Hematopoietic multipotent progenitor cell treated with erythropoietin and hydrocortisone succinate and interleukin-3 and kit ligand, for 17 days (in vitro differentiated cells): Measurements from ENCODE around the gene AKAP14.
"Not testable (repeated sequence)": the region's sequence is repeated elsewhere in the genome, so short reads cannot be mapped to it uniquely, and the experiment has no call there.

Experiments used
- DNase-seq: peaks from one replicate; pipeline ENCODE4 v3.0.0-alpha.2; 2015; ENCODE audit warnings: low spot score

The AKAP14 gene

GRCh38 chrX:119895843-119896326 is at the start of gene AKAP14:
Gene AKAP14, plus strand, starts transcription at chrX:119895893. Its CDS starts 7,331 bp downstream, at chrX:119903224.
- no peak for DNase-seq

GRCh38 chrX:119852382-119853353 is 43.0 kb upstream of the AKAP14 start, which contains the start of gene UPF3B:
Gene UPF3B, minus strand, starts transcription at chrX:119852963. Its CDS starts 35 bp downstream, at chrX:119852928.
- DNase-seq = peak; percentile 97

GRCh38 chrX:119853444-119853843 is 42.2 kb upstream of the AKAP14 start:
- DNase-seq = no peak

GRCh38 chrX:119870626-119871131 is 25.0 kb upstream of the AKAP14 start:
- DNase-seq = peak; percentile 4

GRCh38 chrX:119871245-119871598 is 24.5 kb upstream of the AKAP14 start:
- peak; percentile 8 for DNase-seq

- peak; percentile 84 for DNase-seq
Observed at GRCh38 chrX:119871599-119872395, 23.9 kb upstream of the AKAP14 start, which contains the start of the genes NDUFA1 and RNF113A. Gene NDUFA1, plus strand, starts transcription at chrX:119871832. Its CDS starts 80 bp downstream, at chrX:119871912. Gene RNF113A, minus strand, starts transcription at chrX:119871733. Its CDS starts 120 bp downstream, at chrX:119871613.

- DNase-seq = no peak
Observed at GRCh38 chrX:119878740-119879139, 17.0 kb upstream of the AKAP14 start.

GRCh38 chrX:119880076-119880475 is 15.6 kb upstream of the AKAP14 start:
- DNase-seq = no peak

- peak; percentile 51 for DNase-seq
Observed at GRCh38 chrX:119880552-119881437, 14.9 kb upstream of the AKAP14 start.

- DNase-seq = peak; percentile 5
Observed at GRCh38 chrX:119885554-119886428, 9.9 kb upstream of the AKAP14 start.

- peak; percentile 43 for DNase-seq
Observed at GRCh38 chrX:119887721-119888425, 7.8 kb upstream of the AKAP14 start.

GRCh38 chrX:119890626-119891025 is 5.1 kb upstream of the AKAP14 start:
- not testable (repeated sequence) for DNase-seq

- DNase-seq = not testable (repeated sequence)
Observed at GRCh38 chrX:119891961-119892692, 3.6 kb upstream of the AKAP14 start.

GRCh38 chrX:119899125-119899524 is 3.4 kb downstream of the AKAP14 start:
- no peak for DNase-seq

- DNase-seq = no peak
Observed at GRCh38 chrX:119900976-119901375, 5.3 kb downstream of the AKAP14 start.

GRCh38 chrX:119916310-119916709 is 20.6 kb downstream of the AKAP14 start:
- DNase-seq = no peak

GRCh38 chrX:119917877-119918276 is 22.2 kb downstream of the AKAP14 start:
- no peak for DNase-seq

- no peak for DNase-seq
Observed at GRCh38 chrX:119919835-119920585, 24.3 kb downstream of the AKAP14 start.
